CD14-positive monocyte (primary cell): Measurements from ENCODE around the gene ADAMTS20. TPM values are rescaled to one million over a fixed set of nuclear protein-coding genes. Genes with fewer than 3 reads are reported as not detected.

Experiments
- DNase-seq, 3 donors: peaks; one replicate each; pipeline ENCODE4 v3.0.0-alpha.2; 2011 to 2022
- H2AFZ ChIP-seq: 2 replicates; pipeline ENCODE4 v1.6.0; 2012; ENCODE audit warnings: mild to moderate bottlenecking, low read depth, low read length, inconsistent platforms; ENCODE audit not compliant: insufficient read depth, poor library complexity, severe bottlenecking
- H3K27ac ChIP-seq, 2 donors: 1 replicate in 1 of 2; 2 replicates in 1 of 2; pipeline ENCODE4 v1.5.1; 2012 to 2013; ENCODE audit warnings: low read length in 2 of 2, control low read depth in 1 of 2, inconsistent platforms in 1 of 2, low read depth in 1 of 2, mild to moderate bottlenecking in 1 of 2
- H3K27me3 ChIP-seq, 2 donors: one replicate each; pipeline versions ENCODE4 v1.6.0 to v1.6.1; 2011 to 2013; ENCODE audit warnings: low read length in 2 of 2; ENCODE audit not compliant: control insufficient read depth in 2 of 2, insufficient read depth in 2 of 2
- H3K36me3 ChIP-seq, 2 donors: replicated peaks in 1 of 2; 1 replicate in 1 of 2; 2 replicates in 1 of 2; pipeline versions ENCODE4 v1.5.1 to v1.6.1; 2012 to 2013; ENCODE audit warnings: low read length in 2 of 2, control low read depth in 1 of 2, inconsistent platforms in 1 of 2, mild to moderate bottlenecking in 1 of 2; ENCODE audit not compliant: insufficient read depth in 2 of 2, control insufficient read depth in 1 of 2
- H3K4me1 ChIP-seq, 2 donors: 1 replicate in 1 of 2; 2 replicates in 1 of 2; pipeline versions ENCODE4 v1.5.1 to v1.6.1; 2012 to 2013; ENCODE audit warnings: low read length in 2 of 2, control low read depth in 1 of 2, inconsistent platforms in 1 of 2, mild to moderate bottlenecking in 1 of 2, moderate library complexity in 1 of 2; ENCODE audit not compliant: insufficient read depth in 2 of 2, control insufficient read depth in 1 of 2
- H3K4me2 ChIP-seq: replicated peaks from 2 replicates; pipeline ENCODE3; 2012; ENCODE audit warnings: low read length, moderate library complexity, mild to moderate bottlenecking; ENCODE audit not compliant: poor library complexity, severe bottlenecking; ENCODE audit errors: extremely low read depth
- H3K4me3 ChIP-seq, 3 experiments: fragments of 200-600 bp in 1 of 3; sonication (generic) in 1 of 3; replicated peaks in 1 of 3; 1 replicate in 2 of 3; 2 replicates in 1 of 3; pipeline ENCODE4 v1.5.1; 2011 to 2013; ENCODE audit warnings: low read length in 3 of 3, mild to moderate bottlenecking in 3 of 3, control low read depth in 2 of 3, low read depth in 2 of 3, inconsistent platforms in 1 of 3, moderate library complexity in 1 of 3
- H3K79me2 ChIP-seq: 2 replicates; pipeline ENCODE4 v1.6.0; 2012; ENCODE audit warnings: mild to moderate bottlenecking, control low read depth, inconsistent platforms, low read length, moderate library complexity; ENCODE audit not compliant: insufficient read depth
- H3K9ac ChIP-seq: 2 replicates; pipeline ENCODE4 v1.6.0; 2017; ENCODE audit warnings: low read length, mild to moderate bottlenecking; ENCODE audit not compliant: insufficient read depth, poor library complexity, severe bottlenecking
- H3K9me3 ChIP-seq, 2 donors: replicated peaks in 1 of 2; 1 replicate in 1 of 2; 2 replicates in 1 of 2; pipeline versions ENCODE4 v1.5.1 to v1.6.1; 2012 to 2013; ENCODE audit warnings: low read length in 2 of 2, control low read depth in 1 of 2; ENCODE audit not compliant: control insufficient read depth in 1 of 2, insufficient read depth in 1 of 2
- H4K20me1 ChIP-seq: 2 replicates; pipeline ENCODE4 v1.6.0; 2012; ENCODE audit warnings: mild to moderate bottlenecking, low read length, control low read depth, moderate library complexity; ENCODE audit not compliant: insufficient read depth
- H3K27ac Mint-ChIP-seq, 7 donors: one replicate each; pipeline ENCODE4 v1.8.0; 2020; ENCODE audit warnings: mild to moderate bottlenecking in 7 of 7, mixed read lengths in 7 of 7, moderate library complexity in 6 of 7, inconsistent platforms in 2 of 7
- H3K27me3 Mint-ChIP-seq, 3 donors: one replicate each; pipeline ENCODE4 v1.8.0; 2021 to 2022; ENCODE audit warnings: low read depth in 3 of 3, mild to moderate bottlenecking in 3 of 3, mixed read lengths in 3 of 3, moderate library complexity in 3 of 3, inconsistent platforms in 1 of 3
- H3K36me3 Mint-ChIP-seq, 2 donors: one replicate each; pipeline ENCODE4 v1.8.0; 2020; ENCODE audit warnings: mixed read lengths in 2 of 2, inconsistent platforms in 1 of 2, mild to moderate bottlenecking in 1 of 2
- H3K4me1 Mint-ChIP-seq: one replicate; pipeline ENCODE4 v1.8.0; 2020; ENCODE audit warnings: mild to moderate bottlenecking, mixed read lengths
- H3K4me3 Mint-ChIP-seq, 2 donors: one replicate each; pipeline ENCODE4 v1.8.0; 2020; ENCODE audit warnings: mild to moderate bottlenecking in 2 of 2, mixed read lengths in 2 of 2, moderate library complexity in 1 of 2
- H3K9me3 Mint-ChIP-seq, 7 donors: one replicate each; pipeline ENCODE4 v1.8.0; 2020 to 2022; ENCODE audit warnings: mixed read lengths in 7 of 7, mild to moderate bottlenecking in 6 of 7, moderate library complexity in 6 of 7, inconsistent platforms in 2 of 7
- WGBS: methylation state at CpG from one replicate; pipeline ENCODE4 v1.1.5; 2013; ENCODE audit warnings: missing lambda C conversion rate; ENCODE audit not compliant: insufficient coverage; 5-methylcytosine and 5-hydroxymethylcytosine counted together
- intact Hi-C, 2 donors: fragments of 100-400 bp; cut with micrococcal nuclease; formaldehyde crosslinking; loops; one replicate each; pipeline versions ENCODE4 v1.15.0 to v1.15.1; 2023
- polyA plus RNA-seq, 3 donors: library from polyadenylated mRNA; depleted of rRNA in 1 of 3; unstranded in 2 of 3; stranded (reverse) in 1 of 3; fragments of 300-500 nt in 2 of 3; fragments of >200 nt in 1 of 3; fragmentation: Illumina TruSeq in 2 of 3; gene quantifications; 1 replicate in 2 of 3; 2 replicates in 1 of 3; pipeline ENCODE4 v1.2.3, GENCODE V29; 2012 to 2021
- TF ChIP-seq, protein P1 (sequence below): fragments of 200-600 bp; IDR thresholded peaks from one replicate; pipeline ENCODE4 v1.8.0; 2022; ENCODE audit warnings: antibody characterized with exemption, mild to moderate bottlenecking

The ADAMTS20 gene
- polyA plus RNA-seq, 3 donors: not detected

DNA sequence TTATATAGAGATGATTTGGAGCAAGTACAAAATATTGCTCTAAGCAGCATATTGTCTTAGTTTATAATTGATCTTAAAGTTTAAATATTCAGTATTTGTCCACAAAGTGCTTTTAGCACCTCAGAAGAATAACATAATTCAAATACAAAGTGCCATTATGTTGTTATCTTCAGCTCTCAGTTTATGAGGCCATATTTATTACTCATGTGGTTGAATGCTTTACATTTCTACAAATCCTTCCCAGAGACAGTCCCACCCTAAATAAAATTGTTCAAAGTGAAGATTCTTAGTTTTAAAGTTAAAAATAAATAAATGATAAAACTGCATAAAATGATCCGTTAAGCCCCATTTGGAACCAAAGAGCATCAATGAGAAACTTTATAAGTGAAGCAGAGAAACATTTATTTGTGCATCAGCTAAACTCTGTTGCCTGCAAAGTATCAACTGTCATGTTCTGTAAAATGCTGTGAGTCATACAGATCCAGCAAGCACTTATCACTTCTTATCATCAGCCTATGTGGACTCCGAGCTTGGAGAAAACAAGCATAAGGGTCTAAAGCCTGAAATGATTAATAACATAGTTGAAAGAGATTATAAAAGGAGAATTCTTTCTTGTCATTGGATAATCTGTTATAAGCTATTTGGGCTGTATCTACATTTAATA lies 218.9 kb downstream of the ADAMTS20 start:
- DNase-seq: no peak
- TF ChIP-seq, protein P1, sequence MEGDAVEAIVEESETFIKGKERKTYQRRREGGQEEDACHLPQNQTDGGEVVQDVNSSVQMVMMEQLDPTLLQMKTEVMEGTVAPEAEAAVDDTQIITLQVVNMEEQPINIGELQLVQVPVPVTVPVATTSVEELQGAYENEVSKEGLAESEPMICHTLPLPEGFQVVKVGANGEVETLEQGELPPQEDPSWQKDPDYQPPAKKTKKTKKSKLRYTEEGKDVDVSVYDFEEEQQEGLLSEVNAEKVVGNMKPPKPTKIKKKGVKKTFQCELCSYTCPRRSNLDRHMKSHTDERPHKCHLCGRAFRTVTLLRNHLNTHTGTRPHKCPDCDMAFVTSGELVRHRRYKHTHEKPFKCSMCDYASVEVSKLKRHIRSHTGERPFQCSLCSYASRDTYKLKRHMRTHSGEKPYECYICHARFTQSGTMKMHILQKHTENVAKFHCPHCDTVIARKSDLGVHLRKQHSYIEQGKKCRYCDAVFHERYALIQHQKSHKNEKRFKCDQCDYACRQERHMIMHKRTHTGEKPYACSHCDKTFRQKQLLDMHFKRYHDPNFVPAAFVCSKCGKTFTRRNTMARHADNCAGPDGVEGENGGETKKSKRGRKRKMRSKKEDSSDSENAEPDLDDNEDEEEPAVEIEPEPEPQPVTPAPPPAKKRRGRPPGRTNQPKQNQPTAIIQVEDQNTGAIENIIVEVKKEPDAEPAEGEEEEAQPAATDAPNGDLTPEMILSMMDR: no peak
- Histone ChIP-seq H3K79me2 (no peaks in the 10 kb centered on the region), H3K9ac (no peak overlapping the region), H3K36me3 (no peaks in the 10 kb centered on the region), H4K20me1 (no peaks in the 10 kb centered on the region), H3K27me3 (no peaks in the 10 kb centered on the region), H3K4me2 (no peak overlapping the region), H3K4me3 (no peak overlapping the region), H3K4me1 (peaks cover under 1 to 3% of the 10 kb centered on the region in 2 donors), H2AFZ (no peak overlapping the region), H3K27ac (no peak overlapping the region), H3K9me3 (no peaks in the 10 kb centered on the region)
- no peaks in the 10 kb centered on the region for H3K36me3 Mint-ChIP-seq
- peaks cover 0 to 6% (median 3%) of the 10 kb centered on the region in 7 donors for H3K9me3 Mint-ChIP-seq
- H3K4me3 Mint-ChIP-seq: no peak overlapping the region
- peaks cover 0 to 8% (median 1%) of the 10 kb centered on the region in 3 donors for H3K27me3 Mint-ChIP-seq
- peaks cover under 1% of the 10 kb centered on the region for H3K4me1 Mint-ChIP-seq
- intact Hi-C loops: no loop called here
- no peak overlapping the region for H3K27ac Mint-ChIP-seq
- WGBS: no CpG with 5 or more reads among the region's 2 CpGs

GRCh38 chr12:43331935-43332334 lies 220.1 kb downstream of the ADAMTS20 start:
- Histone ChIP-seq H3K4me3 (no peak overlapping the region), H3K27ac (no peak overlapping the region), H3K9ac (no peak overlapping the region), H3K9me3 (no peaks in the 10 kb centered on the region), H3K4me1 (no peaks in the 10 kb centered on the region), H2AFZ (no peak overlapping the region), H3K79me2 (no peaks in the 10 kb centered on the region), H3K27me3 (no peaks in the 10 kb centered on the region), H3K4me2 (no peak overlapping the region), H3K36me3 (no peaks in the 10 kb centered on the region), H4K20me1 (no peaks in the 10 kb centered on the region)
- no peaks in the 10 kb centered on the region for H3K4me1 Mint-ChIP-seq
- 100% methylated on average over 1 of the region's 3 CpGs for WGBS
- H3K9me3 Mint-ChIP-seq: peaks cover 0 to 6% (median 3%) of the 10 kb centered on the region in 7 donors
- no peak overlapping the region for H3K4me3 Mint-ChIP-seq
- intact Hi-C loops: no loop called here
- peaks cover 0 to 8% (median 1%) of the 10 kb centered on the region in 3 donors for H3K27me3 Mint-ChIP-seq
- H3K27ac Mint-ChIP-seq: no peak overlapping the region
- TF ChIP-seq, protein P1: no peak
- no peak for DNase-seq
- no peaks in the 10 kb centered on the region for H3K36me3 Mint-ChIP-seq
